Astrocyte of the spinal cord (primary cell): ENCODE results near the gene NR2F1.

Experiments
- DNase-seq: peaks from one replicate; pipeline ENCODE4 v3.0.0; 2011; ENCODE audit warnings: low read depth, low spot score
- H3K4me3 ChIP-seq: 2 replicates; pipeline ENCODE4 v1.5.1; 2011; ENCODE audit warnings: low read depth, mild to moderate bottlenecking, low read length, moderate library complexity
- CTCF ChIP-seq: IDR thresholded peaks from 2 replicates; pipeline ENCODE4 v1.5.1; 2012; ENCODE audit warnings: low read depth, mild to moderate bottlenecking, low read length, inconsistent platforms
- in situ Hi-C: cut with HindIII; loops from 2 replicates; pipeline ENCODE4 v1.10.0; 2017; ENCODE audit warnings: low sequenced_read_pairs

The NR2F1 gene

DNA sequence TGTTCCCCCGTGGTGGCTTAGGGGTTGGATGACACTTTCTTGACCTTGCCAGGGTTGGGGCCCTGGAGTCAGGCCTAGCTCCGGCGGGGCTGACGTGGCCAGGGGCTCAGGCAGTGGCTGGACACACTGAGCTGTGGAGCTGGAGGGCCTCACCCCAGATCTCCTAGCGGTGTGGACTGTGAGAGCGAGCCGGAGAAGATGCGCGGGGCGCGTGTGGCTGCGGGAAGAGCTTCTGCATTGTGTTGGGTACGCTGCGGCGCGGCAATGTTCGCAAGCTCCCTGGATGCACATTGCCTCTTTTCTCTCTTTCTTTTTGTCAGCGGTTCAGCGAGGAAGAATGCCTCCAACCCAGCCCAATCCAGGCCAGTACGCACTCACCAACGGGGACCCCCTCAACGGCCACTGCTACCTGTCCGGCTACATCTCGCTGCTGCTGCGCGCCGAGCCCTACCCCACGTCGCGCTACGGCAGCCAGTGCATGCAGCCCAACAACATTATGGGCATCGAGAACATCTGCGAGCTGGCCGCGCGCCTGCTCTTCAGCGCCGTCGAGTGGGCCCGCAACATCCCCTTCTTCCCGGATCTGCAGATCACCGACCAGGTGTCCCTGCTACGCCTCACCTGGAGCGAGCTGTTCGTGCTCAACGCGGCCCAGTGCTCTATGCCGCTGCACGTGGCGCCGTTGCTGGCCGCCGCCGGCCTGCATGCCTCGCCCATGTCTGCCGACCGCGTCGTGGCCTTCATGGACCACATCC, 4.8 kb downstream of the NR2F1 start:
- in situ Hi-C loops = no loop called here
- no peak for TF ChIP-seq CTCF
- peak overlapping the region; percentile 76 for H3K4me3 ChIP-seq
- peak; percentile 48 for DNase-seq

DNA sequence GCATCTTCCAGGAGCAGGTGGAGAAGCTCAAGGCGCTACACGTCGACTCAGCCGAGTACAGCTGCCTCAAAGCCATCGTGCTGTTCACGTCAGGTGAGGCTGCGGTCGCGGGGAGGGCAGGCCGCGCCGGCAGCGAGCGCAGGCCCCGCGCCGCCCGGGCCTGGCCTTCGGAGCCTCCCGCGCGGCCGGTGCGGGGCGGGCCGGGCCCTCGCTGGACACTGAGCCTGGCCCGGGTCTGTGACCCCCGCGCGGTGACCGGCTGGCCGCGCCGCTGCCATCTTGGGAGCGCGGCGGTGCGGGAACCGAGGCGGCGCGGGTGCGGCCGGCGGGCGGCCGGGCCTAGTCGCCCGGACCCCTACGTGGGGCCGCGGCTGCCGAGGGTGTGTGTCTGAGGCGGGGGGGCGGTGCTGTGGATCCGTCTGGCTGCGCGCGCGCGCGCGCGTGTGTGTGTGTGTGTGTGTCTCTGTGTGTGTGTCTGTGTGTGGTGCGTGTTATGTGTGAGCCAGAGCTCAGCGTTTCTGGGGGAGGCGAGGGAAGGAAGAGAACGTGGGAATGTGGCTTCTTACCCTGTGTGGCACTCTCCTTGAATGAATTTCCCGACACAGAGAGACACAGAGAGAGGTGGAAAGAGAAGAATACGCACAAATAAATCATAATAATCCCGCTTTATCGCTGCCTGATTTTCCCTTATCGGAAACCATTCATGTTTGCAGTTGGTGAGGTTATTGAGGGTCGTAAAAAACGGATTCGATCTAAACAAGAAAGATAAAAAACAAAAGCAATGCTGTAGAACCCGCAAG, 5.5 kb downstream of the NR2F1 start:
- TF ChIP-seq CTCF = no peak
- peak overlapping the region; percentile 76 for H3K4me3 ChIP-seq
- peak; percentile 55 for DNase-seq
- in situ Hi-C loops = no loop called here

DNA sequence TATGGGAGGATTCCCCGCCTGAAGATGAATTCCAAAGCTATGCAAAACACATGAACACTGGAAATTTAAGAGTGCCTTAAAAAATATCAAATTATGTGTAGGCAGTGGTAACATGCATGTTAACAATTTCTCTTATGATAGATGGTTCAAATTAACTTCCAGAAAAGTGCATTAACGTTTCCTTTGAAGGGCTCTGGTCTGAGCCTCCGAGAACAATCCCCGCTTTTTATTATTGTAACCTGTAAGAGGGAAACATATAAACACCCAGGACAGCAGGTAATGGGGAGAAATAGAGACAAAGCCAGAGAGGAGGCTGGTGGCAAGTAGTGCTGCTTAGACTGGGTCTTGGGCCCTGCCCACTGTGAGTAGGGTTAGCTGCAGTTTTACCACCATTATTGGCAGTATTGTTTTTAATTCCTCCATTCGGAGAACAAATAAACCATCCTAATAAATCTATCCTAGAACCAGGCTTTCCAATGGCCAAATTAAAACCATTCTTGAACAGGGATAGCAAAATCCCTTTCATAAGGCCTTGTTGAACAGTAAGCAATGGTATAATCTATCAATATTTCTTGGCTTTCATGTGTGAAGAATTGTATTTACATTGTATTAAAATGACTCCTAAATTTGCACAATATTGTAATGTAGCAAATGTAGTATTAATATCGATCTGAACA, 6.3 kb downstream of the NR2F1 start:
- in situ Hi-C loops = no loop called here
- no peak for TF ChIP-seq CTCF
- H3K4me3 ChIP-seq = peak overlapping the region; percentile 76
- peak; percentile 59 for DNase-seq

- DNase-seq = peak; percentile 64
- no peak for TF ChIP-seq CTCF
- H3K4me3 ChIP-seq = peak overlapping the region; percentile 76
- in situ Hi-C loops = no loop called here
These were observed 6.8 kb downstream of the NR2F1 start for GRCh38 chr5:93589829-93590215.

DNA sequence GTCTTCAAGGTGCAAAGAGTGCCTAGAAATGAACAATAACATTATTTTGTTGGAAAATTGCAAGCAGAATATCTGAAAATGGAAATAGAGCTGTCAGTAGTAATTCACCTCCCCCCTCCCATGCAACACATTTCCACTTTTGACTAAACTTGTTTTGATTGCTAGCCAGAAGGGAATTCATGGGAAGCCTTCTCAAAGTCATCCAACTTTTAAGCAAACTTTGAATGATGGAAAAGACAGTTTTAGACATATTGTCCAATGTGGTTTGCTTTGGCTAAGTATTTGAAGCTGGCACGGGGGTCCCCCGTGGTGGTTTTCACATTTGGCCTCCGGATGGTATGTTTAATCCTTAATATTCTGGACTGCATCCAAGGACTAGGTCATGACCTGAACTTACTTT, 7.5 kb downstream of the NR2F1 start:
- DNase-seq = peak; percentile 55
- peak overlapping the region; percentile 76 for H3K4me3 ChIP-seq
- TF ChIP-seq CTCF = no peak
- in situ Hi-C loops = no loop called here

DNA sequence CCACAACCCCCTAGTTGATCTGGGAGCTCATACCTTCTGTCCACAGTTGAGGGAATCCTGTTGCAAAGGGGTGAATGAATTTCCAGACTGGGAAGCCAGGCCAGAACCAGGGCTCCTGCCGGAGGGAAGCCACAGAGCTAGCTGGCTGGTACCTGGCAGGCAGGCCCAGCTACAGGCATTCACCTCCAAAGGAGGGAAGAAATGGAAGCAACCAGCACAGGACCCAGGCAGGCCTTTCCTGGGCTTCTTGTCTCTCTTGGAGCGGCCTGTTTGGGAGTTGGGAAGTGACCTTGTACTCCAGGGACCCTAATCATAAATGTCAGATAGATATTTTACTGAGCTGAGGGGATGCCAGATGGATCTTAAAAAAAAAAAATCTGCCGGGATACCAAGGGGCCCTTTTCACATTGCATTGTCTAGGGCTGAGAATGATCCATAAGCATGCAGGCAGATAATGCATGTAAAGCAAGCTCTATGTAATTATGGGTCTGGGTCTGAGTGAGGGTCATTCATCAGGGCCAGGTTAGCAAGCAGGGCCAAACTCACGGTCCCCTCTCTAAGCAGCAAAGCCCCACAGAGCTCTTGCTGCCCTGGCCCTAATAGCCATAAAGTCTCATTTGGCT, 8.4 kb downstream of the NR2F1 start:
- no peak for DNase-seq
- in situ Hi-C loops = no loop called here
- peak overlapping the region; percentile 76 for H3K4me3 ChIP-seq
- no peak for TF ChIP-seq CTCF
